HUES48 (cell line): ENCODE data around the gene CTNNA3.

Source experiments
- H3K27ac ChIP-seq: one replicate; pipeline ENCODE4 v1.7.0; 2013; ENCODE audit warnings: low read depth, low read length, inconsistent platforms
- H3K27me3 ChIP-seq: 2 replicates; pipeline ENCODE4 v1.6.1; 2013; ENCODE audit warnings: mild to moderate bottlenecking, low read length; ENCODE audit not compliant: control insufficient read depth, insufficient read depth
- H3K36me3 ChIP-seq: 2 replicates; pipeline ENCODE4 v1.6.1; 2013; ENCODE audit warnings: low read length; ENCODE audit not compliant: control insufficient read depth, insufficient read depth
- H3K4me1 ChIP-seq: 2 replicates; pipeline ENCODE4 v1.6.1; 2013; ENCODE audit warnings: mild to moderate bottlenecking, low read length; ENCODE audit not compliant: control insufficient read depth, insufficient read depth
- H3K4me3 ChIP-seq: 2 replicates; pipeline ENCODE4 v1.5.1; 2013; ENCODE audit warnings: mild to moderate bottlenecking, low read depth, low read length
- H3K9ac ChIP-seq: 2 replicates; pipeline ENCODE4 v1.6.1; 2013; ENCODE audit warnings: mild to moderate bottlenecking, low read depth, low read length, moderate library complexity
- H3K9me3 ChIP-seq: 2 replicates; pipeline ENCODE4 v1.6.1; 2013; ENCODE audit warnings: low read length; ENCODE audit not compliant: control insufficient read depth, insufficient read depth

The CTNNA3 gene

DNA sequence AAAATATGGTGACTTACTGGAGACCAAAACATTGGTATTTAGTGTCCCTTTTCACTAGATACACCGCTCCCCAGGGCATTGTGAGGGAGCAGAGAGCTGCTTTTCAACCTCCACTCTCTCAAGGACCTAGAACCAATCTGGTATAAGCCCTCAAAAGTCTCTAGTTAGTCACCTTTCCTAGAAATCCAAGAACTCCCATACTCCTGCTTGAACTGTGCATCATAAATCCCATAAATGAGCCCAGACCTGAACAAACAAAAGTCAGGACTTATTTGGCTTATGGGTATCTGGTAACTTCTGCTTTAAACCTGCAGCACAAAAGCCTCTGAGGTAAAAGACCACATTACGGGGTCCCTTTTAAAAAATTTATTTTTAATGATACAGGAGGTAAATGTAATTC is 1373.2 kb downstream of the CTNNA3 start:
- no peak overlapping the region for H3K4me3 ChIP-seq
- H3K36me3 ChIP-seq = no peaks in the 10 kb centered on the region
- H3K27me3 ChIP-seq = no peaks in the 10 kb centered on the region
- H3K9me3 ChIP-seq = no peaks in the 10 kb centered on the region
- 0 out of 2 replicates have a peak, but pooled peaks cover 3% of the 10 kb centered on the region for H3K4me1 ChIP-seq
- H3K9ac ChIP-seq = no peak overlapping the region
- H3K27ac ChIP-seq = no peak overlapping the region

DNA sequence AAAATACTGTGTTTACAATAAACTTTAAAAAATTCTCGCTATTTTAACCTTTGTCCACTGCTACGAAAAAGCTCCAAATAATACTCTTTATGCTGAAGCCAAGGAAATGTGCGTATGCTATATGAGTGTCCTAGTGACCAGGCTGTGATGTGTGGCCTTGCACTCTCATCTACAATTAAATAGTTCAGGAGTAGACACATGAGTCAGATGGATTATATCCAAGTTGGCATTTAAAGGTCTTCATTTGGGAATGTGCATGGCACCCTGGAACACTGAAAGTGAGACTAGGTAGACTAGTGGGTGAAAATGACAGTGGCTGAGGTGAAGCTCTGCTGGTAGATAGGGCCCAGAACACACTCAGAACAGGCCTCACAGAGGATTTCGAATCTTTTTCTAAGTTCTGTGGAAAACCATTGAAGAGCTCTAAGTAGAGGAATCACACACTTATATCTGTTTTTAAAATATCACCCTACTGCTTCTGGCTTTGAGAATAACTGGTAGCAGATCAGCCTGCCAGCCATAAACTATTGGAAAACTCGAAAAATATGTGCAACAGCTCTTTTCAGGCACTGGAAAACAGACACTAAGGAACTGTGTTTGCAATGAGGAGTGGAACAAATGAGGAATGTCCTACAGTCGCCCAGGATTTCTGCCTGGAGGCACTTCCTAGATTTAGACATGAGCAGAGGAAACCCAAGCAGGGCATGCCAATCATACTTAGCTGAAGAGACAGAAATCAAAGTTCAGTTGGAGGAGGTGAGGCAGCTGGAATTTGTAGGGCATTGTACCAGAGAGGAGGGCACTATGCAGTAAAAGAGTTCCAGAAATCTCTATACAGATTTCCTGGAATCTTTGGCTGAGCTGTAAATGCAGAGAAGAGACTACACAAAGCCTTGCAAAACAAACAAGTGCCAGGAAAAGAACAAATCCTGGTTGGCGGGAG is 1374.0 kb downstream of the CTNNA3 start:
- Histone ChIP-seq H3K4me3 (no peak overlapping the region), H3K27me3 (no peaks in the 10 kb centered on the region), H3K36me3 (no peaks in the 10 kb centered on the region), H3K9ac (no peak overlapping the region), H3K9me3 (no peaks in the 10 kb centered on the region), H3K27ac (no peak overlapping the region), H3K4me1 (0 out of 2 replicates have a peak, but pooled peaks cover 3% of the 10 kb centered on the region)

DNA sequence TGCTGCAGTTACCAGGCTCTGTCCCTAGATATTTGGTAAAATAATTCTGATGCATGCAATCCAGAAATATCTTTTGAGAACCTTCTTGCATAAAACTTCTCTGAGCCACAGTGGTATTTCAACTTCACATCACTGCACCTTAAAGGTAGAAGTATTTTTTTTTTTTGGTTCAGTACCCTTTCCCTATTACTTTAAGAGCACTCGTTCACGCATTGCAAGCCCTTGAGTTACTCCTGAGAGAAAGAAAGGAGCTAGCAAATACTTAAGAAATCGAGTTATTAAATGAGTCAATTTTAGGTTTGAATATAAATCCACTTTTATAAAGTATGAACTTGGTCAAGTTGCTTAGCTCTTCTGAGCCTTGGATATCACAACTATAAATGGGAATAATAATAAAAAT is 1377.2 kb downstream of the CTNNA3 start:
- no peaks in the 10 kb centered on the region for H3K36me3 ChIP-seq
- no peaks in the 10 kb centered on the region for H3K4me1 ChIP-seq
- H3K4me3 ChIP-seq = no peak overlapping the region

DNA sequence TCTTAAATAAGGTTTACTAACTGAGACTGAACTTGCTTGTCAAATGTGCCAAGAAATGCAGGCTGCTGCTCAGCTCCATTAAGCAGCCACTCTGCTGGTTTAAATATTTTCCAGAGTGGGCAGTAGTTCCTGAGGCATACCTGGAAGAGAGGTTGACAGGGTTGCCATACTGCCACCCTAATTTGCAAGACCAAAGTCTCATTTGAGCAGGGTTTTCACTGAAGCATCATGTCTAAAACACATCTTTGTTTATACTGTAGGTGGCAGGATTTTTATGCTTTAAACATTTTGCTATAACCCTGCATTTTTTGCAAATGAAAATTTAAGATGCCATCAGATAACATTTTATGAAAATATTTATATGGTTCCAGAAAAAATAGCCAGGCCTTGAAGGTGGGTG is 1388.2 kb downstream of the CTNNA3 start:
- H3K36me3 ChIP-seq = no peaks in the 10 kb centered on the region
- no peak overlapping the region for H3K27ac ChIP-seq
- H3K9ac ChIP-seq = no peak overlapping the region
- no peaks in the 10 kb centered on the region for H3K4me1 ChIP-seq
- H3K4me3 ChIP-seq = no peak overlapping the region
- no peaks in the 10 kb centered on the region for H3K27me3 ChIP-seq
- no peaks in the 10 kb centered on the region for H3K9me3 ChIP-seq

More for the DNA sequence above, 1377.2 kb downstream of the CTNNA3 start:
- H3K27ac ChIP-seq = no peak overlapping the region
- no peak overlapping the region for H3K9ac ChIP-seq
- no peaks in the 10 kb centered on the region for H3K27me3 ChIP-seq
- H3K9me3 ChIP-seq = no peaks in the 10 kb centered on the region

DNA sequence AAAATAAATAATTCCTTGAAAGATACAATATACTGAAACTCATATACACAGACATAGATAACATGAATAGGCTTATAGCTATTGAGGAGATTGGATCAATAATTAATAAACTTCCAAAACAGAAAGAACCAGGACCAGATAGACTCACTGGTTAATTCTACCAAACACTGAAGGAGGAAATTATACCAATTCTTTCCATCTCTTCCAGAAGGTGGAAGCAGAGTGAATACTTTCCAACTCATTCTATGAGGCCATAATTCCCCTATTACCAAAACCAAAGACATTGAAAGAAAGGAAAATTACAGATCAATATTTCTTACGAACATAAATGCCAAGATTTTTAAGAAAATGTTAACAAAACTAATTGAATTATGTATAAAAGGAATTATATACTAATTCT is 1394.9 kb downstream of the CTNNA3 start:
- Histone ChIP-seq H3K36me3 (no peaks in the 10 kb centered on the region), H3K27ac (no peak overlapping the region), H3K9ac (no peak overlapping the region), H3K4me3 (no peak overlapping the region), H3K27me3 (no peaks in the 10 kb centered on the region), H3K9me3 (no peaks in the 10 kb centered on the region), H3K4me1 (no peaks in the 10 kb centered on the region; the same call in 1 of the 2 replicates)

DNA sequence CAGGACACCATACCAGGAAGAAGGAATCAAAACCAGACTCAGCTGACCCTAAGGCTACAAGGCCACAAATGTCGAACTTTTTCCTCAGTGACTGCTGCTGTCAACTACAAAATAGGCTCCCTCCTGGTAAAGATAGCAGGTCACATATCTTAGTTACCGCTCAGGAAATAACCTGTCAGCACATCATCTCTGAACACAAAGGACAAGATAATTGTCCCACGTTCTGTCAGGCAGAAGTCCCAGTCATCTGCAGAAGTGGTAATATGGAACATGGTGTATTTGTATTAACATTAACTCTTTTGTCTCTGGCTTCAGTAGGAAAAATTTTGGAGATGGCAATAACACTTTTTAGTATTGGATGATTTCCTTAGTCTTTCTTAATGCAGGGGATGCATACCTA is 1400.4 kb downstream of the CTNNA3 start:
- H3K4me3 ChIP-seq = no peak overlapping the region
- H3K27me3 ChIP-seq = no peaks in the 10 kb centered on the region
- H3K9me3 ChIP-seq = no peaks in the 10 kb centered on the region
- H3K27ac ChIP-seq = no peak overlapping the region
- no peak overlapping the region for H3K9ac ChIP-seq
- H3K4me1 ChIP-seq = no peaks in the 10 kb centered on the region; the same call in 1 of the 2 replicates
- H3K36me3 ChIP-seq = no peaks in the 10 kb centered on the region

DNA sequence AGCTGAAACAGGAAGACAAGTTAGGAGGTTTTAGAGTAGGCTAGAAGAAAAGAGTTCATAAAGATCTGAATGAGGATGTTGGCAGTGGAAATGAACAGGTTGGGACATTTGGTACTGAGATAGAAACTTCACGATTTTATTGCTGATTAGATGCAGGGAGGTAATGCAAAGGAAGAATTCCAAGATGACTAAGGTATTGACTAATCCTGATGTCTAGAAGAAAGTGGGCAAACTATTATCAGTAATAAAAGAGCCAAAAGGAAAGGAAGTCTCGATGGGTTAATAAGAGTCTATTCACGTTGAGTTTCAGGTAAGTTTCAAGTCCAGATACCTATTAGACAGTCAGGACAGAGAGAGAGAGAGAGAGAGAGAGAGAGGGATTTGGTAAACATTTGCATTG is 1401.5 kb downstream of the CTNNA3 start:
- Histone ChIP-seq H3K27ac (no peak overlapping the region), H3K4me1 (no peaks in the 10 kb centered on the region; the same call in 1 of the 2 replicates), H3K4me3 (no peak overlapping the region), H3K9ac (no peak overlapping the region), H3K9me3 (no peaks in the 10 kb centered on the region), H3K36me3 (no peaks in the 10 kb centered on the region), H3K27me3 (no peaks in the 10 kb centered on the region)

DNA sequence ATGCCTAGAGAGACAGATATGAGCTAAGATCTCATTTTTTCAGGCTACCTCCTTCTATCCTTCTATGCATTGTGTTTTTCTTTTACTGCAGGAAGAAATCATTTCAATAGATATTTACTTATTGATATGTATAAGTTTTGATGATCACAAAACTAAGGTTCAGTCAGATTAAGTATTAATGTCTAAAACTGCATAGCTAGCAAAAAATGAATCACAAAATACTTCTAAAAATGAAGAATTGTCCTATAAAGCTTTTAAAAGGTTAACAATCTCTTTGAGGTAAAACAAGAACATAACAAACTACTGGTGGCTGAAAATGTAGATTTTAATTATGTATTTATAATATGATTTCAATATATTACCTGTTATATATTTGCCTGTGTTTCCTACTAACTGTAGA is 1403.1 kb downstream of the CTNNA3 start:
- no peaks in the 10 kb centered on the region for H3K9me3 ChIP-seq
- no peak overlapping the region for H3K4me3 ChIP-seq
- H3K36me3 ChIP-seq = no peaks in the 10 kb centered on the region
- H3K4me1 ChIP-seq = no peaks in the 10 kb centered on the region
- H3K9ac ChIP-seq = no peak overlapping the region
- H3K27ac ChIP-seq = no peak overlapping the region
- H3K27me3 ChIP-seq = no peaks in the 10 kb centered on the region

DNA sequence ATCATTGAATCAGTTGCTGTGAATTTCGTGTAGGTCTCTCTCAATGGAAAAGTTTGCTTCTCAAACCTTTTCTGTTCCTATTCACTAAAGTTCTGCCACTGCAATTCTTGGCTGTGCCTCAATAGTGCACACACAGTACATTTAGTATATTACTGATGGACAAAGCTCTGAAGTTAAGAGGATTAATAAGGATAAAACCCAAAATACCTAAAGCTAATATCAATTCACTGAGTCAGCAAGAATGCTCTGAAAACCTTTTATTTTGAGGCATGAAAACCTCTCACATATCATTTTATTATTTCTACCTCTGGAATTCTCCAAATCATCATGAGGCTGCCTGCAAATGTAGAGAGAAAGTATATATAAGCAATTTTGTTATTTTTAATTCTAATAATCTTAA is 1403.5 kb downstream of the CTNNA3 start:
- H3K27me3 ChIP-seq = no peaks in the 10 kb centered on the region
- H3K4me1 ChIP-seq = no peaks in the 10 kb centered on the region
- no peak overlapping the region for H3K27ac ChIP-seq
- no peaks in the 10 kb centered on the region for H3K36me3 ChIP-seq
- no peak overlapping the region for H3K9ac ChIP-seq
- no peaks in the 10 kb centered on the region for H3K9me3 ChIP-seq
- no peak overlapping the region for H3K4me3 ChIP-seq

DNA sequence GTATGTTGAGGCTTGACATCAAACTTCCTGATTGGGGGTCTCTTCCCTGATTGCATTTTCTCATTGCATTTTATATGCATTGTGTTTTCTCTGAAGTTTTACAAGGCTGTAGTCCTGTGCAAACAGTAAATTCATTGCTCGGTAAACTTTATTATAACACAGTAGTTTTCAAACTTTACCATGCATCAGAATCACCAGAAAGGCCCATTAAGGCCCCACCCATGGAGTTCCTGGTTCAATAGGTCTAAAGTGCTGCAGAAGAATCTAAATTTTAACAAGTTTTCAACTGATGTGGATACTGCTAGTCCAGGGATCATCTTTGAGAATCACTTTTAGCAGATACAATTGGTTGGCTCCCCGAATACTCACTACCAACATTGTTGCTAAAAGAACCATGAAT is 1404.9 kb downstream of the CTNNA3 start:
- Histone ChIP-seq H3K27me3 (no peaks in the 10 kb centered on the region), H3K4me3 (no peak overlapping the region), H3K9ac (no peak overlapping the region), H3K36me3 (no peaks in the 10 kb centered on the region), H3K4me1 (no peaks in the 10 kb centered on the region), H3K27ac (no peak overlapping the region), H3K9me3 (no peaks in the 10 kb centered on the region)

DNA sequence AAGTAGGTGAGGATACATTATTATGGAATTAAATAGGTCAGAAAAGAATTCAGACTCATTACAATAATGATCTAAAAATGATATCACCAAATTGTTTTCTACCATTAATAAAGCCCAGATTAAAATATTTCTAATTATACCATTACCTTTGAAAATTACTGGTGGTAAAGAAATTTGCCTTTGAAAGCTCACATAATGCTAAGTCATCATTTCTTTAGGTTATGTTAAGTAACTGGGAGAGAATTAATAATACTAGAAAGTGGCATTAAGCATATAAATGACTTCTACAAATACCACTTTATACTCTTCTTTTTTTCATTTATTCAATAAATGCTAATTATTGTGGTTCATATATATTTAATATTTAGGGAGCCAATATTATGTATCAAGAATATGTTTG is 1411.4 kb downstream of the CTNNA3 start:
- Histone ChIP-seq H3K4me1 (peaks cover 1% of the 10 kb centered on the region; the same call in 1 of the 2 replicates), H3K9me3 (no peaks in the 10 kb centered on the region), H3K36me3 (no peaks in the 10 kb centered on the region), H3K9ac (no peak overlapping the region), H3K4me3 (no peak overlapping the region), H3K27ac (no peak overlapping the region), H3K27me3 (no peaks in the 10 kb centered on the region)
